HG03457 (cell line): ENCODE results near the gene MACROD2.

Experiments used
- ATAC-seq: cut with Tn5 transposase; IDR thresholded peaks from one replicate; pipeline ENCODE4 v1.9.1; 2021; ENCODE audit warnings: moderate number of reproducible peaks; ENCODE audit not compliant: unreplicated experiment

Gene MACROD2

DNA sequence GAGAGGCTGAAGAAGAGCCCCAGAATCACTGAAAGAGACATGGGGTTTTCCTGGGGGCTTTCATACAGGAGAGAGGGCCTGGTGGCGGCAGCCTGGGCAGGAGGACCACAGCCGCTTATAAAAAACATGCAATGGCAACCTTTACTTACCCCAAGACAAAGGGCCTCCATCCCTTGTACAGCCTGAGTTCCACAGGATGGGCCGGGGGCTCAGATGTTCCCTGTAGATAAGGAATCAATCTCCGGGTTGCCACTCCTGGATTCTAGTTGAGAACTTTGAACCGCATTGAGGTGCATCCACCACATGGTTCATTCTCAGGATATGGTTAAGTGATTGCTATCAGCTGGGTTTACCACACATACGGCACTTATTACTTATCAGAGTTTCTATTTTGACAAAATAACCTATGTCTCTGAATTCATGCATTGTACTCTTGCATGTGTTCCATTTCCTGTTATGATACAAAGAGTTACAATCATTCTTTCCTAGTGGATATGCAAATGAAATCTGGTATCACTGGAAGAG, 1900.3 kb downstream of the MACROD2 start:
- ATAC-seq, result peak; percentile 94

DNA sequence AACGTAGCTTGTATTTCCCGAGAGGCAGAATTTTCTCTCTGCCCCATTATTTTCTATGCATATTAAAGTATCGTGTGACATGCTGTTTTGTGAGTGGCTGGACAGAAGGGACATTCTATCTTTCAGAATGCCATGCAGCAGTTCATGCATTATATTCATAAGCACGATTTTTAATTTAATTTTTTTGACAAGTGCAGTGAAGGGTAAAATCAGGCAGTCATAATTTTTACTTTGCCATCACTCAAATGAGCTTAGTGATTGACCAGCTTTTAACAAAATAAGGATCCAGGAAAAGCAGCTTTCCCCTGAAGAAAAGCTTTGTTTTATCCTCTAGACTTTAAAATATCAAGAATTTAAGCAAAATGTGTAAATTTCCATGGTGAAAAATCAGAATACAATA, 1904.7 kb downstream of the MACROD2 start:
- ATAC-seq, result no peak

- ATAC-seq, result no peak
These were observed 1905.1 kb downstream of the MACROD2 start for GRCh38 chr20:15900443-15900842.

- ATAC-seq, result no peak
These were observed 1907.2 kb downstream of the MACROD2 start for GRCh38 chr20:15902493-15902892.

- no peak for ATAC-seq
These were observed 1910.3 kb downstream of the MACROD2 start for GRCh38 chr20:15905661-15906060.

- ATAC-seq, result no peak
These were observed 1914.7 kb downstream of the MACROD2 start for GRCh38 chr20:15909995-15910394.

DNA sequence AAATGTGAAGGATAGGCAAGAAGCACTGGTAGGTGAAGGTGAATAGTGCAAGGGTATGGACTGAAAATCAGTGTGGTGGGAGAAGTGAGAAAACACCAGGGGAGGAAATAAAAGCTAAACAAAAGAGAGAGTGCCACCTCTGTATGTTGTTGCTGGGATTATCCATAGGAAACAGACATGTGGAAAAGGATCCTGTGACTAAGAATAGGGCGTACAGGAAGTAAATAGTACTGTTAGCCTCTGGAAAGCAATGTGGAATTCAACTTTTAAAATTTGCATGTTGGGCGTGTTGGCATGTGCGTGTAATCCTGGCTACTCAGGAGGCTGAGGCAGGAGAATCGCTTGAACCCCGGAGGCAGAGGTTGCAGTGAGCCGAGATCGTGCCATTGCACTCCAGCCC, 1916.3 kb downstream of the MACROD2 start:
- ATAC-seq, result no peak

- no peak for ATAC-seq
These were observed 1918.2 kb downstream of the MACROD2 start for GRCh38 chr20:15913391-15914025.

- no peak for ATAC-seq
These were observed 1921.3 kb downstream of the MACROD2 start for GRCh38 chr20:15916623-15917022.

DNA sequence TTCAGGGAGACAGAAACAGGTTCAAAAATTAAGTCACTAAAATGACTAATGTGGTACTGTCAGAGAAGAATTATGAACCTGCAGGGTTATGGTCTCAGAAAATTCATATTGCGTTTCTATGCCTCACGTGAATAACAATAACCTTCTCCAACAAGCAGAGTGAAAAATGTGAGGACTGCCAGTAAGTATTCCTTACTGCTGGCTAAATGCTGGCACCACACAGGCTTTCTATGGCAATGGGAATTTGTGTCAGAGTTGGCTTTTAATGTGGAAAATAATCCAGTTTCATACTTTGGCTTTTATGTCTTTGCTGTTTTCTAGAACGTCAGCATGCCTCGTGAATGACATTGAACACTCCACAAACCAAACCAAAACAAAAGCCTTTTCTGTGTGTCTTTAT, 1922.0 kb downstream of the MACROD2 start:
- no peak for ATAC-seq

GRCh38 chr20:15918631-15919030, 1923.3 kb downstream of the MACROD2 start:
- no peak for ATAC-seq

DNA sequence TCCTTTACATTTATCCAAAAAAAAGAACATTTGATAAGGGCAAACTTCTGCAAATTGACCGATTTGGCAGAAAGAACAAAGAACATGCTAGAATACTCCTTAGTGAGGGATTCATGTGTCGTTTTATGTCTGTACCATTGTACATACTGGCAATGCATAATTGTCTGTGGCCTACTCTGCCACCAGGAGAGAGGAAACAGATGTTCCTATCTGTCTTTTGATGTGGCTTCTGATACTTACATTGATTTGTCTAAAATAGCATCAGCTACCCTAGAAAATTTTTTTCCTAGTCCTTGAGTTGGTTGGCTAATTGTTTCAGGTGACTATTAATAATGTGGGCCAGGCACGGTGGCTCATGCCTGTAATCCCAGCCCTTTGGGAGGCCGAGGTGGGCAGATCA, 1923.8 kb downstream of the MACROD2 start:
- ATAC-seq, result no peak

DNA sequence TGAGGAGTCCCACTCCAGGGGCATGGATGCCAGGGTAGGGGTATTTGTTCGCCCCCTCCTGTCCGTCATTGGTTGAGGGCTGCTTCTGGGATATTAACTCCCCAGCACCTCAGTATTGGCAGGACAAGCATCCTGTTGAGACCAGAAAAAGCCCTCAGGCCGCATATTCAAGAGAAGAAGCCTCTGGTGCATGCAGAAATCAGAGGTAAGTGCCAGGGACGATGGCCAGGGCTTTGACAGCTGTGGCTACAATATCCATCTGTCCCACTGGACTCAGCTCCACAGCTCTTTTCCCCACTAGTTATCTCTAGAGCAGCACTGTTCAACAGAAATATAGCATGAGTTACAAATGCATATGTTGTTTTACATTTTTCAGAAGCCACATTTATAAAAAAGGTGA, 1926.6 kb downstream of the MACROD2 start:
- ATAC-seq, result no peak

DNA sequence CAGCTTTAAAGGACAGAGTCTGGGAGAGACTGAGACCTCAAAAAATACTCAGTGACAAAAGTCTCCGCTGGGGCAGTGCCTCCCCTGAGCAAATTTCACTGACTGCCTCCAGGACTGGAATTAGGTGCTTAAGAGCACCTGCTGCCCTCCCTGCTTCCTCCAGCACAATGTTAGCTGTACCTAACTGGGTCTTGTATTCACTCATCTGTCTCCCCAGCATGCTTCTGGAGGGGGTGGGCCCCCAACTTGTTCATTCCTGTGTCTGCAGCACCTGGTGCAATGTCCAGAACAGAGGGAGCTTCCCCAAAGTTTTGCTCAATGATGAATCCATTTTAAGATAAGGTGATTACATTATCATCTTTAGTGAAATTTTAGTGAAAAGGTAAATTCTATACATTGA, 1927.2 kb downstream of the MACROD2 start:
- ATAC-seq, result no peak

GRCh38 chr20:15923030-15923776, 1927.9 kb downstream of the MACROD2 start:
- no peak for ATAC-seq

- ATAC-seq, result no peak
These were observed 1929.2 kb downstream of the MACROD2 start for GRCh38 chr20:15924556-15924955.

GRCh38 chr20:15925376-15925775, 1930.1 kb downstream of the MACROD2 start:
- ATAC-seq, result no peak

GRCh38 chr20:15927893-15928650, 1932.8 kb downstream of the MACROD2 start:
- ATAC-seq, result no peak

- ATAC-seq, result no peak
These were observed 1933.6 kb downstream of the MACROD2 start for GRCh38 chr20:15928946-15929345.

GRCh38 chr20:15930311-15931305, 1935.3 kb downstream of the MACROD2 start:
- no peak for ATAC-seq
